T-helper 1 cell treated with Interleukin-12 subunit alpha and Interleukin-12 subunit beta and Interleukin-4 antibody, amounts not matched to agents 30 ng/mL and 1 ng/mL, for 36 hours (primary cell): Measurements from ENCODE around the gene POLR1H. TPM values are rescaled to one million over a fixed set of nuclear protein-coding genes. Genes with fewer than 3 reads are reported as not detected.

Source experiments
- total RNA-seq: library from RNA; stranded (reverse); gene quantifications from 2 replicates; pipeline ENCODE4 v1.2.3, GENCODE V29; 2022

Gene POLR1H
- total RNA-seq, 1 donor from 2014 or later: 68.2 TPM

Other genes with a start within 250 kb of the POLR1H start
- 2.7 and 3.2 TPM in 2 replicates for gene HLA-G, start 233.4 kb upstream of the POLR1H start, total RNA-seq
- 2,396 and 2,407 TPM in 2 replicates for gene HLA-A, start 118.7 kb upstream of the POLR1H start, total RNA-seq
- 67.2 and 72.3 TPM in 2 replicates for gene PPP1R11, start 5.9 kb downstream of the POLR1H start, total RNA-seq
- not detected in 2 replicates for gene RNF39, start 14.5 kb downstream of the POLR1H start, total RNA-seq
- not detected in 2 replicates for gene TRIM31, start 51.8 kb downstream of the POLR1H start, total RNA-seq
- not detected in 2 replicates for gene TRIM40, start 74.9 kb downstream of the POLR1H start, total RNA-seq
- 0.34 and 0.37 TPM in 2 replicates for gene TRIM10, start 99.9 kb downstream of the POLR1H start, total RNA-seq
- gene TRIM15, start 102.3 kb downstream of the POLR1H start, total RNA-seq: 0.76 and 0.78 TPM in 2 replicates
- gene TRIM26, start 152.1 kb downstream of the POLR1H start, total RNA-seq: 72.4 and 74.2 TPM in 2 replicates